Measurements from ENCODE around the gene CHST14.

Gene CHST14

GRCh38 chr15:40470423-40471104 lies at the start of gene CHST14:
CHST14 (plus strand) TSS chr15:40470984; CDS start chr15:40471214, 230 bp downstream.
- DNase-seq = peak; percentile 51

GRCh38 chr15:40421246-40422157 lies 49.3 kb upstream of the CHST14 start:
- peak; percentile 81 for DNase-seq

GRCh38 chr15:40424483-40425115 lies 46.2 kb upstream of the CHST14 start:
- DNase-seq = no peak

GRCh38 chr15:40425681-40426080 lies 45.1 kb upstream of the CHST14 start:
- no peak for DNase-seq

- no peak for DNase-seq
These were observed 43.6 kb upstream of the CHST14 start for GRCh38 chr15:40427188-40427587.

DNA sequence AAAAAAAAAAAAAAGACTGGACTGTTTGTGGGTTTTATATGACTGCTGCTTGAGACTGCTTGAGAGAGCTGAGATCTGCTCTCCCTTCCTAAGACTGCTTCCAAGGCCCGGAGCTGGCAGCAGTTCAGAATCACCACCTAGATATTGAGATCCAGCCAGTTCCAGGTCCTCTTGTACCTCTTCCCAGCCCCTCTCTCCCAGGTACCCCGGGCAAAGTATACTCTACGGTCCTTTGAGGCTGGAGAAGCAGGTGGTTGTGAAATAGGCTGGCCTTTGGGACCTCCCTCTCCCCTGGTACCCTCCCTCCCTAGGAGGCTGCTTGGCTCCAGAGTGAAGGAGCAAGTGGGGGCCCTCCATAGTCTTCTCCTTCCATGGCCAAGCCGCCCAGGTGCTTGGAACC lies 42.6 kb upstream of the CHST14 start:
- no peak for DNase-seq

GRCh38 chr15:40429068-40429710 lies 41.6 kb upstream of the CHST14 start:
- no peak for DNase-seq

DNA sequence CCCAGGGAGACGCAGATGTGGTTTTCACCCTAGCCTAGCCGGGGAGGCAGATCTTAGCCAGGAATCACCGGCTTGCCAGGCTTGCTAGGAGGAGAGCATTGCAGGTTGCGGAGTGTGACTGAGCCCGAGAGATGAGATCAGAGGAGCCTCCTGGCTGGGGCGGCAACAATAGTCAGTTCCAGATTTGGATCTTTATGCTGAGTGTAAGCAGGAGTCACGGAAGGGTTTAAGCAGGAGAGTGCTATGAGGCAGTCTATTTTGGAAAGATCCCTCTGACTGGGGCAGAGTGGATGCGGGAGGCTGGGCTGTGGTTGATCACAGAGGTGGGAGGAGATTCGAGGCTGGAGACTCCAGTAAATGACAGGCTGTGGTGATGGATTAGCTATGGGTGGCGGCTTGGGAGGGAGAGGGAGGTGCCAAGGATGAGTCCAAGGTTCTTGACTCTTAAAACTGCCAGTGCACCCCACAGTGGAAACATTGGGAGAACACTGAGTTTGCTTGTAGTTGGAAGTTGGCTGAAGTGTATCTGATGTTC lies 40.4 kb upstream of the CHST14 start:
- no peak for DNase-seq

DNA sequence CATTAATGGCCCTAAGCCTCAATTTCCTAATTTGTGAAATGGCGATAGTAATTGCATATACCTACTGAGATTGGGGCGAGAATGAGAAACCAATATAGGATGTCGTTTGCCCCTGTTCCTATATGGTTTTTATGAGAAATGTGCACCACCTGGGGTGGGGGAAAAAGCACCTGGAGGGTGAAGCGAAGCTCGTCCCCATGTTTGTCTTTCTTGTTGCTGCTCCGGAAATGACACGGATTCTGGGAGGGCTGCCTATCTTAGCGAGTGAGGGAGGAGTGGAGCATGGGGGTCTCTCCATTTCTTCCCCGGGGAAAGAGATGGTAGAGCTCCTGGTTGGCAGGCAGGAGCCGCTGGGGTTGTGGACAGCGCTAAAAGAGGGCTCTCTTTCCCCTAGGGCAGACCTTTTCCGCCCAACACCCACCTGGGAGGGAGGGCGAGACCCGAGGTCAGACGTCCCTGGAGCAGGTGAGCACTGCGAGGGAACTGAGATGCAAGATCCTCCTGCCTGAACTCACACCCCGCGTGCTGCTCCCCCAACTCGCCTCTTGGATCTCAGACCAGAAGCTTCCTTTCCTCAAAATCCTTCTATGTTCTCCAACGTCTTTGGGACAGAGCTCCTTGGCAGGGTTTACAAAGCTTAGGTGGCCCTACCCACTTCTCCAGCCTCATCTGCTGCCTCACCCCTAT lies 35.6 kb upstream of the CHST14 start:
- no peak for DNase-seq

GRCh38 chr15:40435710-40436089 lies 35.1 kb upstream of the CHST14 start:
- DNase-seq = no peak

DNA sequence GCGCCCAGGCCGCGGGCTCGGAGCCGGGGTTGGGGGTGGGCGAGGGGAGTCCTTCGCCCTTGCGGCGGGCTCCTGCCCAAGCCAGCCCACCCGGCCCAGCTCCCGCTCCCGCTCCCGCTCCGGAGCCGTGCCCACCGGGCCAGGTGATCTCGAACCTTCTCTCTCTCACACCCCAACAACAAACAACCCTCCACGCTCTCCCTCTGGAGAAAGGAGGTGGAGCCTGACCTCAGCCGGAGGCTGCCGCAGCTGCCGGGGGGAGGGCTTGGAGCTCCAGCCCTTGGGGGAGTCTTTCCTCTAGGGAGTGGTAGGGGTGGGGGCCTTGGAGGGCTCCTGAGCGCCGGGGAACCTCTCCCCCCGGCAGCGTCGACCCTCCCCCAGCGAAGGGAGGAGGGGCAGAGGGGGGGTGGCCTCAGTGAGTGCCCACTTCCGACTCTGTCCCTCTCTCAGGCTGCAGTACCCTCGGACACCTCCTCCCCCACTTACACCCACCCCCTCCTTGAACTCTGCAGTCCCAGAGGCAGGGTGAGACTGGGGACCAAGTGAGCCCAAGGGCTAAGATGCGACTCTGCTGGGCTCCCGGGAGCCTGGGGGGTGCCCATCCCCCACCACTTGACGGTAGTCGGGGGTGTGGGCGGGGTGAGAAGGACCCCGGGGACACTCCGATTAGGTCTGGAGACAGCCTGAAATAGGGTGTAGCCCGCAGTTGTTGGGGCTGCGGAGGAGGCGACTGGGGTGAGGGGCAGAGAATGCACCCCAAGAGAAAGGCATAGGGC lies 34.5 kb upstream of the CHST14 start:
- DNase-seq = no peak

DNA sequence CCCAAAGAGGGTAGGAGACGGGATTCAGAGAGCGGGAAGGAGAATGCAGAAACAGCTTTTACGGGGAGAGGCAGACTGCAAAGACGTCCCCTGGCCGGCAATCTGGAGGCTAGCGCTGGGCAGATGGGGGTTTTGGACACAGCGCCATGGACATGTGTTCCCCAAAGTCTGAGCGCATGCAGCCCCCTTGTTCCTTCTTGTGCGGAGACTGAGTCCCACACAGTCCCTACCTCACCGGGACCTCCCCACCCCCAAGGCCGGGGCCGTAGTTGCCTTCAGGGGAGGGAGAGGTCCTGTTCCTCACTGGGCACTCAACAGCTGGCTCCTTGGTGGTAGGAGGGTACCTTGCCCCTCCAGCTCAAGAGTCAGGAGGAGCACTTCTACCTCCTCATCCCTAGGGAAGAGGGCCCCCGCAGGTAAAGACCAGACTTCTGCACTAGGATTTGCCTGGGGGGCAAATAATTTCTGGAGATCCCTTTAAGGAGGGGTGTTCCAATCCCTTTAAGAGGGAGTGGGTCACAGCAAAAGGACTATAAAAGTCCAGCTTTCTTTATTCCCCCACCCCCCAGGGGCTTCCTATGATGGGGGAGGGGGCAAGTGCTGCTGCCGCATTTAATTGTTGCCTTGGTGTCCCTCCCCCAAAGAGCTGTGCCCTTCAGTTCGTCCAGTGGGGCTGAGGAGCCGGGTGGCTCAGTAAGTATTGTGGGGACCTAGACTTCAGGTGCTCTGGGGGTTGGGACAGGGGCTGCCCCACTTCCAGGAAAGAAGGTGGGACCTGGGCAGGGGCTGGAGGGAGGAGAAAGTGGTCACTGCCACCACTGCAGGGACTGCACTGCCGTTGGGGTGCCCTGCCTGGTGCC lies 33.7 kb upstream of the CHST14 start:
- no peak for DNase-seq

GRCh38 chr15:40437752-40438687 lies 32.8 kb upstream of the CHST14 start:
- DNase-seq = no peak

- no peak for DNase-seq
These were observed 32.1 kb upstream of the CHST14 start for GRCh38 chr15:40438712-40439111.

GRCh38 chr15:40439461-40439959 lies 31.3 kb upstream of the CHST14 start:
- DNase-seq = no peak

- DNase-seq = peak; percentile 28
These were observed 30.6 kb upstream of the CHST14 start for GRCh38 chr15:40439960-40440742.

- DNase-seq = peak; percentile 98
These were observed 29.8 kb upstream of the CHST14 start, which contains the start of gene BAHD1 for GRCh38 chr15:40440743-40441564. BAHD1 (plus strand) TSS chr15:40440953; CDS start chr15:40458465, 17,512 bp downstream.

Measured in activated CD4-positive, alpha-beta T cell treated with anti-CD3 and anti-CD28 coated beads, Interleukin-2, amount 50 U/mL, for 16 hours (primary cell).